Measurements from ENCODE around the gene ANP32E.
A peak's percentile ranks its signal among the peaks of the same experiment; 100 is the strongest.

DNA sequence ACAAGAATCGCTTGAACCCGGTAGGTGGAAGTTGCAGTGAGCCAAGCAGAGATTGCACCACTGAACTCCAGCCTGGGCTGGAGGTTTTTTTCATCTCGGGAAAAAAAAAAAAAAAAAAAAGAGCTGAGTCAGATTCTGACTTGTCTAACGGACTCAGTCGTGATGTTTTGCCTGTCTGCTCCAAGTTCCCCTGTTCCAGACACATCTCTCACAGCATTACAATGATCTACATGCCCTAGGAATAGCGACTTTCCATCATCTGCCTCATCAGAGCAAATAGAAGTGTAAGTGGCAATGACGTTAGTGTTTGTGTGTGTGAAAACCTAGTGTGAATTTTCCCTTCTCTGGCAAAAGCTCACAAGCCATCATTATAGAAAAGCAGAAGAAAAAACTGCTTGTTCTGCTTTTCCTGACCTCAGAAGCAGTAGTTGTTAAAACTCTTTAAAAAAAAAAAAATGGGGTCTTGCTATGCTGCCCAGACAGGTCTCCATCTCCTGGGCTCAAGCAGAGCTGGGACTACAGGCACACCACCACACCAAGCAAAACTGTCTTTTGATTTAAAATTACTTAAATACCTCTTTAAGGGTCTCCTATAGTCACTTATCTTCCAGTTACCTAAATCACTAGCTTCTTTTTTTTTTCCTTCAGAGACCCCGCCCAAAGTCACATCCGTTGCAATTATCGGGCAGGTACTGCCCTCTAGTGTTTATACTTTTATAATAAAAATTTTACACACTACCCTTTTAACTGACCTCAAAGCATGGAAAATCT, 48.9 kb downstream of the ANP32E start:
- TF ChIP-seq, protein P1, sequence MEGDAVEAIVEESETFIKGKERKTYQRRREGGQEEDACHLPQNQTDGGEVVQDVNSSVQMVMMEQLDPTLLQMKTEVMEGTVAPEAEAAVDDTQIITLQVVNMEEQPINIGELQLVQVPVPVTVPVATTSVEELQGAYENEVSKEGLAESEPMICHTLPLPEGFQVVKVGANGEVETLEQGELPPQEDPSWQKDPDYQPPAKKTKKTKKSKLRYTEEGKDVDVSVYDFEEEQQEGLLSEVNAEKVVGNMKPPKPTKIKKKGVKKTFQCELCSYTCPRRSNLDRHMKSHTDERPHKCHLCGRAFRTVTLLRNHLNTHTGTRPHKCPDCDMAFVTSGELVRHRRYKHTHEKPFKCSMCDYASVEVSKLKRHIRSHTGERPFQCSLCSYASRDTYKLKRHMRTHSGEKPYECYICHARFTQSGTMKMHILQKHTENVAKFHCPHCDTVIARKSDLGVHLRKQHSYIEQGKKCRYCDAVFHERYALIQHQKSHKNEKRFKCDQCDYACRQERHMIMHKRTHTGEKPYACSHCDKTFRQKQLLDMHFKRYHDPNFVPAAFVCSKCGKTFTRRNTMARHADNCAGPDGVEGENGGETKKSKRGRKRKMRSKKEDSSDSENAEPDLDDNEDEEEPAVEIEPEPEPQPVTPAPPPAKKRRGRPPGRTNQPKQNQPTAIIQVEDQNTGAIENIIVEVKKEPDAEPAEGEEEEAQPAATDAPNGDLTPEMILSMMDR (IDR thresholded peaks at IDR 0.05; ENCODE audit: insufficient read depth, low read length): no peak
- no peak for TF ChIP-seq REST (IDR thresholded peaks at IDR 0.05; ENCODE audit: insufficient replicate concordance, low read depth)
- TF ChIP-seq SPI1 (IDR thresholded peaks at IDR 0.05; ENCODE audit: borderline replicate concordance, low read depth): peak; percentile 13; the same call in 1 of the 2 replicates
